GDM1 (cell line): ENCODE data around the gene COL20A1.

Experiments
- DNase-seq: peaks from one replicate; lab custom pipeline; 2025; lab: John Stamatoyannopoulos, UW

Gene COL20A1

GRCh38 chr20:63308218-63308911, 15.4 kb downstream of the COL20A1 start:
- no peak for DNase-seq

GRCh38 chr20:63309261-63310071, 16.5 kb downstream of the COL20A1 start:
- DNase-seq = no peak

GRCh38 chr20:63310265-63310991, 17.4 kb downstream of the COL20A1 start:
- DNase-seq = no peak

- no peak for DNase-seq
These were observed 18.3 kb downstream of the COL20A1 start for GRCh38 chr20:63311186-63311832.

GRCh38 chr20:63311833-63312243, 18.9 kb downstream of the COL20A1 start:
- no peak for DNase-seq

- DNase-seq = no peak
These were observed 19.3 kb downstream of the COL20A1 start for GRCh38 chr20:63312273-63312672.

- DNase-seq = no peak
These were observed 19.8 kb downstream of the COL20A1 start for GRCh38 chr20:63312690-63313348.

- DNase-seq = no peak
These were observed 20.5 kb downstream of the COL20A1 start for GRCh38 chr20:63313349-63314014.

GRCh38 chr20:63314015-63314471, 21.1 kb downstream of the COL20A1 start:
- DNase-seq = no peak

GRCh38 chr20:63314566-63315239, 21.7 kb downstream of the COL20A1 start:
- DNase-seq = no peak

- no peak for DNase-seq
These were observed 22.3 kb downstream of the COL20A1 start for GRCh38 chr20:63315240-63315689.

- no peak for DNase-seq
These were observed 22.9 kb downstream of the COL20A1 start for GRCh38 chr20:63315731-63316491.

GRCh38 chr20:63316502-63316921, 23.5 kb downstream of the COL20A1 start:
- no peak for DNase-seq

- no peak for DNase-seq
These were observed 24.1 kb downstream of the COL20A1 start for GRCh38 chr20:63317061-63317460.

- DNase-seq = no peak
These were observed 24.8 kb downstream of the COL20A1 start for GRCh38 chr20:63317601-63318291.

GRCh38 chr20:63318391-63319163, 25.6 kb downstream of the COL20A1 start:
- no peak for DNase-seq

GRCh38 chr20:63319164-63320040, 26.4 kb downstream of the COL20A1 start:
- no peak for DNase-seq
